ENCODE results near the gene ENG. TPM values are rescaled to one million over a fixed set of nuclear protein-coding genes. Genes with fewer than 3 reads are reported as not detected.

ENG gene
- total RNA-seq, 2 experiments from 2014 or later: 10.5 to 11.6 TPM

GRCh38 chr9:127777368-127777980, 77.0 kb downstream of the ENG start:
- peak; percentile 48 for DNase-seq
- H3K27me3 Mint-ChIP-seq (ENCODE audit: low read depth): no peaks in the 10 kb centered on the region
- peaks cover 50% of the 10 kb centered on the region for H3K4me1 Mint-ChIP-seq (ENCODE audit: low read depth)
- H3K36me3 Mint-ChIP-seq (ENCODE audit: low read depth): peaks cover 20% of the 10 kb centered on the region
- intact Hi-C loops (cut with micrococcal nuclease): loop anchor here (2.0 to 10.0 kb wide), 2 partner anchors 353 to 533 kb away; partner anchors contain the start of gene ZNF79
- H3K27ac Mint-ChIP-seq: peak overlapping the region; percentile 96
- CTCF ChIA-PET: interaction anchor here (1.0 to 1.2 kb wide), 2 partner anchors 12 to 92 kb away, joined by 4 to 5 read pairs; no protein-coding TSS in a partner anchor
- H3K9me3 Mint-ChIP-seq: no peaks in the 10 kb centered on the region
- peak overlapping the region; percentile 96 for H3K4me3 Mint-ChIP-seq

GRCh38 chr9:127776924-127777289, 77.6 kb downstream of the ENG start:
- CTCF ChIA-PET: interaction anchor here (0.9 to 2.8 kb wide), 3 partner anchors 8 to 21 kb away, joined by 3 to 15 read pairs (median 4); partner anchors contain the start of gene CDK9
- peak overlapping the region; percentile 96 for H3K27ac Mint-ChIP-seq

GRCh38 chr9:127776195-127776923, 78.1 kb downstream of the ENG start:
- peaks cover 23% of the 10 kb centered on the region for H3K36me3 Mint-ChIP-seq (ENCODE audit: low read depth)
- H3K4me1 Mint-ChIP-seq (ENCODE audit: low read depth): peaks cover 48% of the 10 kb centered on the region
- CTCF ChIA-PET: interaction anchor here (0.9 to 2.8 kb wide), 4 partner anchors 9 to 41 kb away, joined by 3 to 15 read pairs (median 6); partner anchors contain the start of genes CDK9 and TOR2A
- intact Hi-C loops (cut with micrococcal nuclease): loop anchor here (1.0 to 10.0 kb wide), 3 partner anchors 9 to 532 kb away; partner anchors contain the start of gene ZNF79
- peak; percentile 88 for DNase-seq
- no peaks in the 10 kb centered on the region for H3K9me3 Mint-ChIP-seq
- peak overlapping the region; percentile 96 for H3K27ac Mint-ChIP-seq
- peak overlapping the region; percentile 96 for H3K4me3 Mint-ChIP-seq
- H3K27me3 Mint-ChIP-seq (ENCODE audit: low read depth): no peaks in the 10 kb centered on the region

More at GRCh38 chr9:127776924-127777289, 77.6 kb downstream of the ENG start:
- DNase-seq: peak; percentile 55
- H3K4me1 Mint-ChIP-seq (ENCODE audit: low read depth): peaks cover 49% of the 10 kb centered on the region
- peak overlapping the region; percentile 96 for H3K4me3 Mint-ChIP-seq
- intact Hi-C loops (cut with micrococcal nuclease): loop anchor here (1.0 to 10.0 kb wide), 3 partner anchors 8 to 532 kb away; partner anchors contain the start of gene ZNF79
- no peaks in the 10 kb centered on the region for H3K27me3 Mint-ChIP-seq (ENCODE audit: low read depth)
- peaks cover 20% of the 10 kb centered on the region for H3K36me3 Mint-ChIP-seq (ENCODE audit: low read depth)
- no peaks in the 10 kb centered on the region for H3K9me3 Mint-ChIP-seq

- no peaks in the 10 kb centered on the region for H3K9me3 Mint-ChIP-seq
- intact Hi-C loops (cut with micrococcal nuclease): loop anchor here (5.0 to 10.0 kb wide), 2 partner anchors 208 to 529 kb away; partner anchors contain the start of gene EEIG1
- CTCF ChIA-PET: interaction anchor here (1.3 to 2.8 kb wide), 2 partner anchors 9 to 11 kb away, joined by 5 to 15 read pairs; partner anchors contain the start of gene CDK9
- H3K27ac Mint-ChIP-seq: no peak overlapping the region
- DNase-seq: no peak
- H3K4me1 Mint-ChIP-seq (ENCODE audit: low read depth): peaks cover 51% of the 10 kb centered on the region
- H3K27me3 Mint-ChIP-seq (ENCODE audit: low read depth): no peaks in the 10 kb centered on the region
- H3K36me3 Mint-ChIP-seq (ENCODE audit: low read depth): peaks cover 25% of the 10 kb centered on the region
- H3K4me3 Mint-ChIP-seq: no peak overlapping the region
Observed at GRCh38 chr9:127773981-127774380, 80.5 kb downstream of the ENG start.

GRCh38 chr9:127773272-127773671, 81.2 kb downstream of the ENG start:
- H3K9me3 Mint-ChIP-seq: no peaks in the 10 kb centered on the region
- CTCF ChIA-PET: interaction anchor here (1.3 kb wide), 1 partner anchor 9 kb away, joined by 5 read pairs; no protein-coding TSS in a partner anchor
- no peaks in the 10 kb centered on the region for H3K27me3 Mint-ChIP-seq (ENCODE audit: low read depth)
- intact Hi-C loops (cut with micrococcal nuclease): loop anchor here (5.0 to 10.0 kb wide), 2 partner anchors 209 to 528 kb away; partner anchors contain the start of gene EEIG1
- H3K4me3 Mint-ChIP-seq: no peak overlapping the region
- no peak overlapping the region for H3K27ac Mint-ChIP-seq
- no peak for DNase-seq
- H3K4me1 Mint-ChIP-seq (ENCODE audit: low read depth): peaks cover 52% of the 10 kb centered on the region
- H3K36me3 Mint-ChIP-seq (ENCODE audit: low read depth): peaks cover 25% of the 10 kb centered on the region

- no peak overlapping the region for H3K27ac Mint-ChIP-seq
- H3K4me3 Mint-ChIP-seq: no peak overlapping the region
- CTCF ChIA-PET: interaction anchor here (0.6 to 2.2 kb wide), 4 partner anchors 10 to 152 kb away, joined by 3 to 18 read pairs (median 4); partner anchors contain the start of gene CDK9
- peaks cover 23% of the 10 kb centered on the region for H3K36me3 Mint-ChIP-seq (ENCODE audit: low read depth)
- no peaks in the 10 kb centered on the region for H3K27me3 Mint-ChIP-seq (ENCODE audit: low read depth)
- H3K9me3 Mint-ChIP-seq: no peaks in the 10 kb centered on the region
- peaks cover 58% of the 10 kb centered on the region for H3K4me1 Mint-ChIP-seq (ENCODE audit: low read depth)
- DNase-seq: no peak
- intact Hi-C loops (cut with micrococcal nuclease): loop anchor here (5.0 to 10.0 kb wide), 2 partner anchors 210 to 528 kb away; partner anchors contain the start of gene EEIG1
Observed at GRCh38 chr9:127772603-127773002, 81.9 kb downstream of the ENG start.

- Mint-ChIP-seq H3K27ac (peak overlapping the region; percentile 91), H3K36me3 (ENCODE audit: low read depth) (peaks cover 16% of the 10 kb centered on the region), H3K4me3 (peak overlapping the region; percentile 90), H3K27me3 (ENCODE audit: low read depth) (no peaks in the 10 kb centered on the region), H3K9me3 (no peaks in the 10 kb centered on the region), H3K4me1 (ENCODE audit: low read depth) (peaks cover 63% of the 10 kb centered on the region)
- CTCF ChIA-PET: interaction anchor here (0.6 to 2.2 kb wide), 5 partner anchors 12 to 153 kb away, joined by 3 to 18 read pairs (median 3); partner anchors contain the start of genes CDK9 and TOR2A
- DNase-seq: no peak
- intact Hi-C loops (cut with micrococcal nuclease): loop anchor here (1.0 to 10.0 kb wide), 10 partner anchors 8 to 917 kb away; partner anchors contain the start of genes EEIG1, FPGS, NAIF1 and SET
Observed at GRCh38 chr9:127771570-127772189, 82.8 kb downstream of the ENG start.

- CTCF ChIA-PET: interaction anchor here (0.8 to 2.2 kb wide), 3 partner anchors 13 to 36 kb away, joined by 3 to 18 read pairs (median 6); partner anchors contain the start of genes CDK9 and TOR2A
- intact Hi-C loops (cut with micrococcal nuclease): loop anchor here (1.0 to 10.0 kb wide), 10 partner anchors 8 to 918 kb away; partner anchors contain the start of genes EEIG1, FPGS, NAIF1 and SET
- Mint-ChIP-seq H3K36me3 (ENCODE audit: low read depth) (peaks cover 18% of the 10 kb centered on the region), H3K9me3 (no peaks in the 10 kb centered on the region), H3K4me1 (ENCODE audit: low read depth) (peaks cover 62% of the 10 kb centered on the region), H3K27me3 (ENCODE audit: low read depth) (no peaks in the 10 kb centered on the region), H3K4me3 (peak overlapping the region; percentile 90), H3K27ac (peak overlapping the region; percentile 91)
- DNase-seq: peak; percentile 99
Observed at GRCh38 chr9:127770905-127771569, 83.4 kb downstream of the ENG start.

- Mint-ChIP-seq H3K4me1 (ENCODE audit: low read depth) (peaks cover 62% of the 10 kb centered on the region), H3K27me3 (ENCODE audit: low read depth) (no peaks in the 10 kb centered on the region), H3K4me3 (peak overlapping the region; percentile 90), H3K27ac (peak overlapping the region; percentile 91), H3K9me3 (no peaks in the 10 kb centered on the region), H3K36me3 (ENCODE audit: low read depth) (peaks cover 19% of the 10 kb centered on the region)
- CTCF ChIA-PET: interaction anchor here (0.8 to 2.2 kb wide), 4 partner anchors 13 to 36 kb away, joined by 3 to 18 read pairs (median 6); partner anchors contain the start of genes CDK9 and TOR2A
- no peak for DNase-seq
- intact Hi-C loops (cut with micrococcal nuclease): loop anchor here (2.0 to 10.0 kb wide), 4 partner anchors 212 to 918 kb away; partner anchors contain the start of genes EEIG1 and SET
Observed at GRCh38 chr9:127770583-127770904, 83.9 kb downstream of the ENG start.

- CTCF ChIA-PET: interaction anchor here (0.5 to 2.2 kb wide), 5 partner anchors 14 to 35 kb away, joined by 3 to 18 read pairs (median 5); partner anchors contain the start of gene TOR2A
- Mint-ChIP-seq H3K9me3 (no peaks in the 10 kb centered on the region), H3K36me3 (ENCODE audit: low read depth) (peaks cover 21% of the 10 kb centered on the region), H3K27me3 (ENCODE audit: low read depth) (no peaks in the 10 kb centered on the region), H3K4me3 (peak overlapping the region; percentile 90), H3K27ac (peak overlapping the region; percentile 91), H3K4me1 (ENCODE audit: low read depth) (peaks cover 66% of the 10 kb centered on the region)
- peak; percentile 24 for DNase-seq
- intact Hi-C loops (cut with micrococcal nuclease): loop anchor here (2.0 to 10.0 kb wide), 4 partner anchors 212 to 919 kb away; partner anchors contain the start of genes EEIG1 and SET
Observed at GRCh38 chr9:127769929-127770582, 84.4 kb downstream of the ENG start.
